OCI-LY3 (cell line): ENCODE data around the gene EDDM13.
"Not testable (repeated sequence)": the region's sequence is repeated elsewhere in the genome, so short reads cannot be mapped to it uniquely, and the experiment has no call there.

Source experiments
- H2AFZ ChIP-seq: fragments of 200-600, 300-600 bp; shearing (Covaris generic); 2 replicates; pipeline ENCODE4 v1.6.0; 2014; ENCODE audit warnings: antibody characterized with exemption, low read depth, low read length
- H3K27ac ChIP-seq: fragments of 200-600, 300-600 bp; sonication (generic); 2 replicates; pipeline ENCODE4 v1.5.1; 2014; ENCODE audit warnings: mild to moderate bottlenecking, low read length, moderate library complexity, mixed read lengths
- H3K27me3 ChIP-seq: fragments of 200-600, 300-600 bp; sonication (generic); 2 replicates; pipeline ENCODE4 v1.6.1; 2014; ENCODE audit warnings: low read depth, low read length, mixed read lengths
- H3K36me3 ChIP-seq: fragments of 200-600, 300-600 bp; sonication (generic); replicated peaks from 2 replicates; pipeline ENCODE3; 2014; ENCODE audit warnings: low read depth, low read length, mixed read lengths
- H3K4me1 ChIP-seq: fragments of 300-600, 200-600 bp; sonication (generic); 2 replicates; pipeline ENCODE4 v1.6.1; 2014; ENCODE audit warnings: low read length, mixed read lengths
- H3K4me2 ChIP-seq: fragments of 200-600, 300-600 bp; sonication (generic); 2 replicates; pipeline ENCODE4 v1.6.1; 2014; ENCODE audit warnings: low read length, mixed read lengths
- H3K4me3 ChIP-seq: fragments of 300-600, 200-600 bp; sonication (generic); 2 replicates; pipeline ENCODE4 v1.5.1; 2014; ENCODE audit warnings: antibody characterized with exemption, mild to moderate bottlenecking, low read length, moderate library complexity
- H3K79me2 ChIP-seq: fragments of 300-600, 200-600 bp; shearing (Covaris generic); 2 replicates; pipeline ENCODE4 v1.6.1; 2014; ENCODE audit warnings: mild to moderate bottlenecking, low read length, mixed read lengths
- H3K9ac ChIP-seq: fragments of 300-600, 200-600 bp; shearing (Covaris generic); 2 replicates; pipeline ENCODE4 v1.6.0; 2014; ENCODE audit warnings: mild to moderate bottlenecking, low read length, moderate library complexity
- H3K9me3 ChIP-seq: fragments of 200-600, 300-600 bp; shearing (Covaris generic); 2 replicates; pipeline ENCODE4 v1.6.1; 2014; ENCODE audit warnings: low read length, mixed read lengths; ENCODE audit not compliant: insufficient read depth
- H4K20me1 ChIP-seq: fragments of 200-600, 300-600 bp; sonication (generic); 2 replicates; pipeline ENCODE4 v1.6.1; 2016; ENCODE audit warnings: low read length, mixed read lengths; ENCODE audit not compliant: insufficient read depth
- CTCF ChIP-seq: fragments of 200-600, 300-600 bp; sonication (generic); IDR thresholded peaks from 2 replicates; pipeline ENCODE4 v1.5.1; 2014; ENCODE audit warnings: antibody characterized with exemption, low read length, low read depth
- EZH2phosphoT487 ChIP-seq: fragments of 200-600 bp; shearing (Covaris generic); IDR thresholded peaks from 2 replicates; pipeline ENCODE4 v1.6.1; 2018; ENCODE audit warnings: antibody characterized with exemption, mixed run types, low read depth

The EDDM13 gene

GRCh38 chr19:56252699-56253422, 19.7 kb upstream of the EDDM13 start:
- Histone ChIP-seq H3K4me3 (no peak overlapping the region), H2AFZ (peak overlapping the region; percentile 96), H3K27me3 (no peaks in the 10 kb centered on the region), H4K20me1 (no peaks in the 10 kb centered on the region), H3K4me2 (peak overlapping the region; percentile 23; the same call in 1 of the 2 replicates), H3K36me3 (peaks cover 2% of the 10 kb centered on the region), H3K79me2 (no peaks in the 10 kb centered on the region), H3K9ac (no peak overlapping the region), H3K9me3 (no peaks in the 10 kb centered on the region), H3K27ac (no peak overlapping the region), H3K4me1 (peaks cover 3% of the 10 kb centered on the region)
- peak; percentile 88 for TF ChIP-seq CTCF
- no peak for TF ChIP-seq EZH2phosphoT487

GRCh38 chr19:56253737-56254136, 18.8 kb upstream of the EDDM13 start:
- TF ChIP-seq EZH2phosphoT487 (no peak), CTCF (peak; percentile 71)
- Histone ChIP-seq H3K4me3 (no peak overlapping the region), H3K27me3 (no peaks in the 10 kb centered on the region), H3K36me3 (peaks cover 2% of the 10 kb centered on the region), H2AFZ (no peak overlapping the region), H3K4me2 (no peak overlapping the region), H3K9me3 (no peaks in the 10 kb centered on the region), H3K4me1 (peaks cover 3% of the 10 kb centered on the region), H3K27ac (no peak overlapping the region), H4K20me1 (no peaks in the 10 kb centered on the region), H3K9ac (no peak overlapping the region), H3K79me2 (no peaks in the 10 kb centered on the region)

GRCh38 chr19:56258272-56258671, 14.3 kb upstream of the EDDM13 start:
- Histone ChIP-seq H2AFZ (no peak overlapping the region), H3K27me3 (no peaks in the 10 kb centered on the region), H3K36me3 (no peaks in the 10 kb centered on the region), H3K4me1 (no peaks in the 10 kb centered on the region), H3K27ac (no peak overlapping the region), H3K9me3 (no peaks in the 10 kb centered on the region), H3K4me2 (no peak overlapping the region), H4K20me1 (no peaks in the 10 kb centered on the region), H3K9ac (no peak overlapping the region), H3K79me2 (no peaks in the 10 kb centered on the region), H3K4me3 (no peak overlapping the region)
- TF ChIP-seq CTCF (no peak), EZH2phosphoT487 (no peak)

- Histone ChIP-seq H3K4me1 (no peaks in the 10 kb centered on the region), H3K9ac (no peak overlapping the region), H2AFZ (no peak overlapping the region), H3K27me3 (no peaks in the 10 kb centered on the region), H4K20me1 (no peaks in the 10 kb centered on the region), H3K9me3 (no peaks in the 10 kb centered on the region), H3K4me2 (no peak overlapping the region), H3K27ac (no peak overlapping the region), H3K36me3 (no peaks in the 10 kb centered on the region), H3K79me2 (no peaks in the 10 kb centered on the region), H3K4me3 (no peak overlapping the region)
- TF ChIP-seq EZH2phosphoT487 (no peak), CTCF (no peak)
Measured at GRCh38 chr19:56261145-56261544, 11.4 kb upstream of the EDDM13 start.

GRCh38 chr19:56261932-56262331, 10.6 kb upstream of the EDDM13 start:
- not testable (repeated sequence) for H3K36me3 ChIP-seq, H3K79me2 ChIP-seq, H3K4me3 ChIP-seq, H3K27ac ChIP-seq, H3K9ac ChIP-seq, H3K4me1 ChIP-seq, H4K20me1 ChIP-seq, H2AFZ ChIP-seq, H3K4me2 ChIP-seq, H3K9me3 ChIP-seq, H3K27me3 ChIP-seq
